GM12874 (cell line): ENCODE data around the gene TCTN1.

ENCODE experiments used
- TF ChIP-seq, protein P1 (sequence below): IDR thresholded peaks from 2 replicates; pipeline ENCODE4 v1.5.1; 2011; ENCODE audit warnings: low read depth, mild to moderate bottlenecking, control low read depth, low read length, moderate library complexity; ENCODE audit not compliant: insufficient read depth

TCTN1 gene

DNA sequence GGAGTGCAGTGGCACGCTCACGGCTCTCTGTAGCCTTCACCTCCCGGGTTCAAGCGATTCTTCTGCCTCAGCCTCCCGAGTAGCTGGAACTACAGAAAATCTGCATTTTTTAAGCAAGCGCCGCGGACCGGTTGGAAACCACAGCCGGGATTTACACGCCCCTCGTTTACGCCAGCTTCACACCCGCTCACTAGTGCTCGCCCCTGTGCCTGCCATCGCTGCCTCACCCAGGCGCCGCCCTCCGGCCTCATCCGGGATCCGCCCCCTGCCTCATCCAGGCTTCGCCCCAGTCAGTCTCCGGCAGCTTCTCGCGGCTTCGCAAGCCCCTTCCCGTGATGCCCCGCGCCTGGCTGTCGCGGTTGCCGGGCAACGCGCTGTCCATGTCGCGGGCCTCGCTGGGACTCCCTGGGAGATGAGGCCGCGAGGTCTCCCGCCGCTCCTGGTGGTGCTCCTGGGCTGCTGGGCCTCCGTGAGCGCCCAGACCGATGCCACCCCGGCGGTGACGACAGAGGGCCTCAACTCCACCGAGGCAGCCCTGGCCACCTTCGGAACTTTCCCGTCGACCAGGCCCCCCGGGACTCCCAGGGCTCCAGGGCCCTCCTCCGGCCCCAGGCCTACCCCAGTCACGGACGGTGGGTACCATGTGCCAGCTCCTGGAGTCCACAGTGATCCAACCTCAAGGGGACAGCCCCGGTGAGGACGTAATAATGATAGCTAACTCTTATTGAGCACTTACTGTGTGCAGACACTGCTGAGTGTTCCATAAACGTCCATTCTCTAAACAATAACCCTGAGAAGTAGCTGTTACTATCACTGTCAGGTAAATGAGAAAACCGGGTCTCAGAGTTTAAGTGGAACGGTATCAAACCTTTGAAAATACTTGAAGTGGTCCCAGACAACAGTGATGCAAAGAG, at the start of gene TCTN1:
TCTN1 (plus strand) TSS at position 359 of the 914 bp plus-strand sequence; CDS start at position 413, 54 bp downstream.
- TF ChIP-seq, protein P1, sequence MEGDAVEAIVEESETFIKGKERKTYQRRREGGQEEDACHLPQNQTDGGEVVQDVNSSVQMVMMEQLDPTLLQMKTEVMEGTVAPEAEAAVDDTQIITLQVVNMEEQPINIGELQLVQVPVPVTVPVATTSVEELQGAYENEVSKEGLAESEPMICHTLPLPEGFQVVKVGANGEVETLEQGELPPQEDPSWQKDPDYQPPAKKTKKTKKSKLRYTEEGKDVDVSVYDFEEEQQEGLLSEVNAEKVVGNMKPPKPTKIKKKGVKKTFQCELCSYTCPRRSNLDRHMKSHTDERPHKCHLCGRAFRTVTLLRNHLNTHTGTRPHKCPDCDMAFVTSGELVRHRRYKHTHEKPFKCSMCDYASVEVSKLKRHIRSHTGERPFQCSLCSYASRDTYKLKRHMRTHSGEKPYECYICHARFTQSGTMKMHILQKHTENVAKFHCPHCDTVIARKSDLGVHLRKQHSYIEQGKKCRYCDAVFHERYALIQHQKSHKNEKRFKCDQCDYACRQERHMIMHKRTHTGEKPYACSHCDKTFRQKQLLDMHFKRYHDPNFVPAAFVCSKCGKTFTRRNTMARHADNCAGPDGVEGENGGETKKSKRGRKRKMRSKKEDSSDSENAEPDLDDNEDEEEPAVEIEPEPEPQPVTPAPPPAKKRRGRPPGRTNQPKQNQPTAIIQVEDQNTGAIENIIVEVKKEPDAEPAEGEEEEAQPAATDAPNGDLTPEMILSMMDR, result no peak

DNA sequence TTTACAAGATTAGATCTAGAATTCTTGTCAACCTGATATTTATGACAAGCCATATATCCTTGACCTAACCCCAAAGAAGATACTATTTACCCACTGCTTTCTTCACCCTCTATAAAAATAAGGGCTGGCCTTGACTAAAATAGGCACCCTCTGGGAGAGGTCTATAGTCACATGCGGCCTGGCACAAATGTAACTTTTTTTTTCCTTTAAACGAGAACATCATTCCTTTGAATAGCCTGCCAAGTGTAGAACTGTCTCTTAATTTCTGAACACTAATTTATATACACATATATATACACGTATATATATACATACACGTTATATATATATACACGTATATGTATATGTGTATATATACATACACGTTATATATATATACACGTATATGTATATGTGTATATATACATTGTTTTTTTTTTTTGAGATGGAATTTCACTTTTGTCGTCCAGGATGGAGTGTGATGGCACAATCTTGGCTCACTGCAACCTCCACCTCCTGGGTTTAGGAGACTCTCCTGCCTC, 49.4 kb upstream of the TCTN1 start:
- TF ChIP-seq, protein P1, result no peak

DNA sequence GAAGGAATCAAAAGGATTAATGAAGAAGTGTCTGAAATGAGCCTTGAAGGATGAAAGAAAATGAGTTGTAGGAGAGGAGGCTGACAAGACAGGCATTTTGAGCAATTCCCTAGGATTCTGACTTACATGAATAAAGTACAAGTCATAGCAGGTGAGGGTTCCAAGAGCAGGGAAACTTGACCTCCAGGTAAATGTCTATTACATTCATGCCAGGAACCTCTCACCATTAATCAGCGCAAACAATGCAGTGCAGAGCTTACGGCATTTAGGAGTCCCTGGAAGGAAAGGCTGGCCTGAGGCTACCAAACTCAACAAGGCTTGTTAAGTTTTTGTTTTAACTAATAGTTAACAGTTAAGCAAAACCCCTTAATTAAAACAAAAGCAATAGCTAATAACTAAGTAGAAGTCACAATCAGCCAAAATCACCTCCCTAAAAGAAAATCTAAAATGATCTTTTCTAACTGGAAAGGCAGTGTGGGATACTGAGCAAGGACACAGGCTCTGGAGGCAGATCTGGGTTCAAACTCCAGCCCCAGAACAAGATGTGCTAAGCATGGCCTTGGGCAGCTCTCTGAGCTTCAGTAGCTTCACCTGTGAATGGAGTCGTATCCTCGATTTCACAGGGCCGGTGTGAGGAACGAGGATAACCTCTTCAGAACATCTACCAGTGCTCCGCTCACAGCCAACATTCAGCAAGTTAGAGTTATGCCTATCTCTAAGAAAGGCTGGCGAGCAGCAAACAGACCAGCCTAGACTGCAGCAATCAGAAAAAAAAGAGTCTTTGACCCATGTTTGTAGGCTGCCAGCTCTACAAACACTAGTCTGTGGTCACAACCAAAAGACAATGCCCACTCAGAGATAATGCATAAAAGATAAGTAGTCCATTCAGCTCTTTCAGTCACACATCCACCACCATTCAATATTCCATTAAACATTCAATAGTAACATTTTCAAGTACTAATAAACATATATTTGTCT, 47.7 kb upstream of the TCTN1 start:
- TF ChIP-seq, protein P1, result no peak

DNA sequence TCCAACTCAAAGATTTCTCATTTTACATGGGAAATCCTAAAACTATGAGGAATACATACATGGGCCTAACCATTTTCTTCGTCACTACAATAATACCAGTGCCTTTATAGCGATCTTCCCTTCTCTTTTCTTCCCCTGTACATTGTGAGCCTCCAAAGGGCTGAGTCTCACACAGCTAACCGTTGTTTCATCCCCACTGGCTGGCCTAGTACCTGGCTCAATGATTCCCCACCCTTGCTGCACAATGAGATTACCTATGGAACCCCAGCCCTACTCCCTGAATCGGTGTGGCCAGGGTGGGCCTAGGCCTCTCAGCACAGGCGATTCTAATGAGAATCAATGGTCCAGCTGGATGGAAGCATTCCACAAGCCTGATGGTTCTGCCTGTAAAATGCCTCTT, 46.9 kb upstream of the TCTN1 start:
- TF ChIP-seq, protein P1, result no peak

DNA sequence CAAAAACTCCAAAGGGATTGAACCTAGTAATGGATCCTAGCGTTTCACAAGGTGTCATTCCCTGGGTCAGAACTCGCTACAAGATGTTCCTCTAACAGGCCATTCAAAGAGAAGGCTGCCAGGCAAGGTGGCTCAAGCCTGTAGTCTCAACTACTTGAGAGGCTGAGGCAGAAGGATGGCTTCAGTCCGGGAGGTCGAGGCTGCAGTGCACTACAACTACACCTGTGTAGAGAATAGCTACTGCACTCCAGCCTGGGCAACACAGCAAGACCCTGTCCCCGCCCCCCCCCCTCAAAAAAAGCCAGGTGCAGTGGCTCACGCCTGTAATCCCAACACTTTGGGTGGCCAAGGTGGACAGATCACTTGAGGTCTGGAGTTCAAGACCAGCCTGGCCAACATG, 45.2 kb upstream of the TCTN1 start:
- TF ChIP-seq, protein P1, result no peak

DNA sequence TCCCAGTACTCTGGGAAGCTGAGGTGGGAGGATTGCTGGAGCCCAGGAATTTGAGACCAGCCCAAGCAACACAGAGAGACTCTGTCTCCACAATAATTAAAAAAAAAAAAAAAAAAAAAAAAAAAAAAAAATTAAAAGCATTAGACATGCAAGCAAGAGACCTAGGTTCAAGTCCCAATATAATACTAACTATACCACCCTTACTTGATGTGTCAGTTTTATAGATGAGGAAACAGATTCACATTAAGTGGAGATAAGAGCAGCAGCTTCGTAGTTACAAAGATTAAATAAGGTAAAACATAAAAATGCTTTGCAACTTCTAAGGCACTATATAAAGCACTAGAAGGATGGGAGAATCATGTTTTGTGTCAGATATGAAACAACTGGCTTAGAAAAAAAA, 39.9 kb upstream of the TCTN1 start:
- TF ChIP-seq, protein P1, result no peak

DNA sequence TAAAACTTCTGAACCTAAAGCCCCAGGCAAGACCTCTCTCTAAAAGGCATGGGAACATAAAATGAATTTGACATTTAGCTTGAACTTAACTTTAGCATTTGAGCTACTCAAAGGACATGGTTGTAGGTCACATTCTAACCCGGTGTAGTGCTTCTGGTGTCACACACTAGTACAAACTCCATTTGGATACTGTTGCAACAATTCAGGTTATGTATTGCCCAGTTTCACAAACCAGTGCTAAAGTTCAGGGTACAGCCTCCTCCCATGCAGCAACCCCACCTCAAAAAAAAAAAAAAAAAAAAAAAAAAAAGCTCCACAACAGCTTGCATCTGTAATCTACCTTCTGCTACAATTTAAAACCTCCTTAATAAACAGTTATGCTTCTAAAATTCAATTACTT, 38.6 kb upstream of the TCTN1 start:
- TF ChIP-seq, protein P1, result no peak
